IMR-90 (cell line): ENCODE measurements around the gene ACP1. TPM values are rescaled to one million over a fixed set of nuclear protein-coding genes. Genes with fewer than 3 reads are reported as not detected.

ENCODE experiments used
- ATAC-seq: fragments of 200-7000 bp; cut with Tn5 transposase; 2 replicates; pipeline ENCODE4 v1.9.1; 2020; ENCODE audit warnings: low read depth, mild to moderate bottlenecking, moderate library complexity
- BruUV-seq: library from RNA; stranded (reverse); fragments of 400-500 nt; replicated peaks from 2 replicates; lab custom pipeline; 2021; lab: Mats Ljungman, UMichigan
- CTCF ChIA-PET: fragments of 300-600 bp; formaldehyde crosslinking; extraction: SDS; loops from one replicate; lab custom pipeline; 2021; ENCODE audit warnings: antibody characterized with exemption; lab: Yijun Ruan, JAX
- POLR2A ChIA-PET: fragments of 300-600 bp; sonication (Branson Sonifier 250); formaldehyde crosslinking; loops from one replicate; lab custom pipeline; 2022; ENCODE audit warnings: antibody characterized with exemption; ENCODE audit not compliant: unreplicated experiment; lab: Charles Lee
- DNase-seq: peaks from one replicate; pipeline ENCODE4 v3.0.0; 2013
- H2AFZ ChIP-seq: replicated peaks from 2 replicates; pipeline ENCODE3; 2013; ENCODE audit warnings: low read length, mild to moderate bottlenecking; ENCODE audit not compliant: poor library complexity
- H2AK5ac ChIP-seq: 2 replicates; pipeline ENCODE4 v1.6.1; 2013; ENCODE audit warnings: low read depth, low read length, inconsistent platforms
- H2AK9ac ChIP-seq: replicated peaks from 2 replicates; pipeline ENCODE3; 2013; ENCODE audit warnings: mild to moderate bottlenecking, low read depth, low read length, moderate library complexity; ENCODE audit not compliant: poor library complexity
- H2BK120ac ChIP-seq: 2 replicates; pipeline ENCODE4 v1.6.1; 2013; ENCODE audit warnings: low read depth, low read length, inconsistent platforms
- H2BK15ac ChIP-seq: 3 replicates; pipeline ENCODE4 v1.6.1; 2013; ENCODE audit warnings: low read depth, low read length, inconsistent platforms
- H2BK20ac ChIP-seq: 2 replicates; pipeline ENCODE4 v1.6.1; 2013; ENCODE audit warnings: low read depth, mild to moderate bottlenecking, inconsistent platforms, low read length, moderate library complexity
- H2BK5ac ChIP-seq: 2 replicates; pipeline ENCODE4 v1.6.1; 2013; ENCODE audit warnings: mild to moderate bottlenecking, low read depth, low read length, inconsistent platforms; ENCODE audit not compliant: poor library complexity, severe bottlenecking
- H3K14ac ChIP-seq: replicated peaks from 2 replicates; pipeline ENCODE4 v1.6.1; 2013; ENCODE audit warnings: low read depth, low read length, inconsistent platforms
- H3K18ac ChIP-seq: 2 replicates; pipeline ENCODE4 v1.6.1; 2013; ENCODE audit warnings: low read depth, low read length, control low read depth
- H3K23ac ChIP-seq: 2 replicates; pipeline ENCODE4 v1.6.1; 2013; ENCODE audit warnings: low read depth, low read length, inconsistent platforms
- H3K27ac ChIP-seq: 2 replicates; pipeline ENCODE4 v1.5.1; 2013; ENCODE audit warnings: mild to moderate bottlenecking, control low read depth, low read length; ENCODE audit not compliant: insufficient read depth
- H3K27me3 ChIP-seq: 2 replicates; pipeline ENCODE4 v1.6.1; 2013; ENCODE audit warnings: low read length; ENCODE audit not compliant: control insufficient read depth, insufficient read depth
- H3K36me3 ChIP-seq: 2 replicates; pipeline ENCODE4 v1.6.1; 2013; ENCODE audit warnings: low read length, mixed read lengths; ENCODE audit not compliant: control insufficient read depth, insufficient read depth
- H3K4ac ChIP-seq: 2 replicates; pipeline ENCODE4 v1.6.1; 2013; ENCODE audit warnings: low read depth, low read length, inconsistent platforms
- H3K4me1 ChIP-seq: 2 replicates; pipeline ENCODE4 v1.6.1; 2013; ENCODE audit warnings: low read length, mixed read lengths; ENCODE audit not compliant: control insufficient read depth, insufficient read depth
- H3K4me2 ChIP-seq: 2 replicates; pipeline ENCODE4 v1.6.1; 2013; ENCODE audit warnings: low read depth, mild to moderate bottlenecking, control low read depth, low read length, moderate library complexity
- H3K4me3 ChIP-seq: 2 replicates; pipeline ENCODE4 v1.5.1; 2013; ENCODE audit warnings: low read depth, mild to moderate bottlenecking, control low read depth, low read length, moderate library complexity; ENCODE audit not compliant: insufficient read depth
- H3K56ac ChIP-seq: 2 replicates; pipeline ENCODE4 v1.6.1; 2013; ENCODE audit warnings: low read length, inconsistent platforms; ENCODE audit not compliant: insufficient read depth; ENCODE audit errors: extremely low read depth
- H3K79me1 ChIP-seq, 2 experiments: 2 replicates each; pipeline ENCODE4 v1.6.1; 2013; ENCODE audit warnings: low read length in 2 of 2, inconsistent platforms in 1 of 2, low read depth in 1 of 2
- H3K9ac ChIP-seq: 2 replicates; pipeline ENCODE4 v1.6.1; 2013; ENCODE audit warnings: low read depth, low read length, control low read depth
- H3K9me1 ChIP-seq: 2 replicates; pipeline ENCODE4 v1.6.1; 2013; ENCODE audit warnings: low read length, inconsistent platforms; ENCODE audit not compliant: insufficient read depth
- H3K9me3 ChIP-seq: 2 replicates; pipeline ENCODE4 v1.6.1; 2013; ENCODE audit warnings: low read length; ENCODE audit not compliant: control insufficient read depth, insufficient read depth
- H4K20me1 ChIP-seq: 2 replicates; pipeline ENCODE4 v1.6.1; 2013; ENCODE audit warnings: low read length, inconsistent platforms; ENCODE audit not compliant: insufficient read depth
- H4K5ac ChIP-seq: 2 replicates; pipeline ENCODE4 v1.6.1; 2013; ENCODE audit warnings: mild to moderate bottlenecking, low read depth, low read length, control low read depth
- H4K8ac ChIP-seq, 2 experiments: 2 replicates each; pipeline ENCODE4 v1.6.1; 2013; ENCODE audit warnings: low read depth in 2 of 2, low read length in 2 of 2, control low read depth in 1 of 2, inconsistent platforms in 1 of 2
- H4K91ac ChIP-seq: 2 replicates; pipeline ENCODE4 v1.6.1; 2013; ENCODE audit warnings: low read depth, low read length, inconsistent platforms; ENCODE audit not compliant: insufficient read depth
- BHLHE40 ChIP-seq: fragments of 150-350 bp; IDR thresholded peaks from 2 replicates; pipeline ENCODE4 v1.6.1; 2016; ENCODE audit warnings: mild to moderate bottlenecking, low read depth, low read length
- CEBPB ChIP-seq: IDR thresholded peaks from 2 replicates; pipeline ENCODE4 v1.6.1; 2012; ENCODE audit warnings: low read depth, low read length, improper control_type of control experiment
- CTCF ChIP-seq: conservative IDR thresholded peaks from 2 replicates; pipeline ENCODE4 v1.5.1; 2012; ENCODE audit warnings: mild to moderate bottlenecking, low read depth, low read length, improper control_type of control experiment
- FOS ChIP-seq: fragments of 150-350 bp; IDR thresholded peaks from 2 replicates; pipeline ENCODE4 v1.6.1; 2016; ENCODE audit warnings: low read depth, low read length
- MAFK ChIP-seq: IDR thresholded peaks from 2 replicates; pipeline ENCODE4 v1.6.1; 2012; ENCODE audit warnings: low read depth, low read length, improper control_type of control experiment
- MAZ ChIP-seq: IDR thresholded peaks from 2 replicates; pipeline ENCODE4 v1.6.1; 2012; ENCODE audit warnings: low read depth, mild to moderate bottlenecking, low read length, improper control_type of control experiment, moderate library complexity, borderline replicate concordance
- MXI1 ChIP-seq: IDR thresholded peaks from 2 replicates; pipeline ENCODE4 v1.6.1; 2012; ENCODE audit warnings: low read depth, mild to moderate bottlenecking, low read length, moderate library complexity, borderline replicate concordance
- NFE2L2 ChIP-seq: fragments of 150-350 bp; IDR thresholded peaks from 2 replicates; pipeline ENCODE4 v1.6.1; 2016; ENCODE audit warnings: low read depth, mild to moderate bottlenecking, low read length
- POLR2A ChIP-seq: IDR thresholded peaks from 2 replicates; pipeline ENCODE4 v1.6.1; 2012; ENCODE audit warnings: mild to moderate bottlenecking, low read depth, low read length
- RAD21 ChIP-seq: IDR thresholded peaks from 2 replicates; pipeline ENCODE4 v1.6.1; 2012; ENCODE audit warnings: low read length, improper control_type of control experiment
- RCOR1 ChIP-seq: IDR thresholded peaks from 2 replicates; pipeline ENCODE4 v1.6.1; 2012; ENCODE audit warnings: mild to moderate bottlenecking, low read length, improper control_type of control experiment; ENCODE audit not compliant: insufficient replicate concordance
- SMC3 ChIP-seq: fragments of 150-350 bp; IDR thresholded peaks from 2 replicates; pipeline ENCODE4 v1.6.1; 2016; ENCODE audit warnings: low read depth, mild to moderate bottlenecking, antibody characterized with exemption, low read length, moderate library complexity
- WGBS, 2 experiments: methylation state at CpG; one replicate each; pipeline versions ENCODE4 v1.1.5 to v1.1.7; 2013; ENCODE audit warnings: missing lambda C conversion rate in 2 of 2; ENCODE audit not compliant: insufficient read length in 1 of 2; ENCODE audit errors: extremely low coverage in 2 of 2; 5-methylcytosine and 5-hydroxymethylcytosine counted together
- dilution Hi-C: fragments of 300-500 bp; cut with HindIII; formaldehyde crosslinking; loops from one replicate; pipeline ENCODE4 v1.14.3; 2018; ENCODE audit warnings: low sequenced_read_pairs; ENCODE audit not compliant: unreplicated experiment
- in situ Hi-C: fragments of 300-500 bp; cut with MboI; formaldehyde crosslinking; loops from 3 replicates; pipeline ENCODE4 v1.14.3; 2019; ENCODE audit warnings: low sequenced_read_pairs, inconsistent platforms, mixed read lengths
- intact Hi-C: fragments of 100-400 bp; cut with micrococcal nuclease; formaldehyde crosslinking; loops from 2 replicates; pipeline ENCODE4 v1.10.0; 2022
- polyA plus RNA-seq, 3 experiments: library from polyadenylated mRNA; depleted of rRNA; stranded (reverse); fragments of >200 nt; gene quantifications; 2 replicates each; pipeline ENCODE4 v1.2.3, GENCODE V29; 2012; ENCODE audit warnings: low replicate concordance in 1 of 3
- total RNA-seq: library from RNA; depleted of rRNA; stranded (reverse); fragments of >200 nt; gene quantifications from 2 replicates; pipeline ENCODE4 v1.2.3, GENCODE V29; 2012
- TF ChIP-seq, protein P1 (sequence below): fragments of 150-350 bp; IDR thresholded peaks from 2 replicates; pipeline ENCODE4 v1.6.1; 2016; ENCODE audit warnings: low read depth, mild to moderate bottlenecking, low read length, moderate library complexity, borderline replicate concordance
- TF ChIP-seq, protein P2 (sequence below): fragments of 150-350 bp; IDR thresholded peaks from 2 replicates; pipeline ENCODE4 v1.6.1; 2017; ENCODE audit warnings: mild to moderate bottlenecking, antibody characterized with exemption, low read length, low read depth

ACP1 gene
- total and polyA plus RNA-seq, 2 of the 4 experiments (the other 2 are of a cell fraction): 85.7 to 104 TPM

- Histone ChIP-seq H3K4me1 (no peaks in the 10 kb centered on the region), H4K91ac (no peak overlapping the region), H2AK9ac (no peak overlapping the region), H3K14ac (no peak overlapping the region), H3K9me1 (peaks cover 6% of the 10 kb centered on the region), H3K36me3 (peaks cover 26% of the 10 kb centered on the region), H3K27me3 (no peaks in the 10 kb centered on the region), H2AK5ac (no peak overlapping the region), H4K8ac (no peak overlapping the region), H2BK15ac (no peak overlapping the region), H3K9ac (no peak overlapping the region), H4K20me1 (peaks cover 44% of the 10 kb centered on the region), H4K5ac (no peak overlapping the region), H3K79me1 (peaks cover 26 to 41% of the 10 kb centered on the region in 2 experiments), H3K27ac (no peak overlapping the region), H3K4me2 (no peak overlapping the region), H3K56ac (no peak overlapping the region), H3K18ac (no peak overlapping the region), H3K23ac (no peak overlapping the region), H2BK5ac (no peak overlapping the region), H2AFZ (no peak overlapping the region), H2BK120ac (no peak overlapping the region), H2BK20ac (no peak overlapping the region), H3K4me3 (no peak overlapping the region), H3K9me3 (no peaks in the 10 kb centered on the region), H3K4ac (no peak overlapping the region)
- DNase-seq (no peak), ATAC-seq (no peak)
- WGBS, 2 experiments: no CpG with 5 or more reads among the region's 6 CpGs
- dilution Hi-C loops (no loop called here), in situ Hi-C loops (no loop called here), intact Hi-C loops (no loop called here)
- no peak for TF ChIP-seq CTCF
- TF ChIP-seq CEBPB: no peak
- TF ChIP-seq MXI1: no peak
- no peak for TF ChIP-seq MAFK
- no peak for TF ChIP-seq MAZ
- no peak for TF ChIP-seq FOS
- no peak for TF ChIP-seq BHLHE40
- no peak for TF ChIP-seq RAD21
- no peak for TF ChIP-seq NFE2L2
- TF ChIP-seq, protein P1, sequence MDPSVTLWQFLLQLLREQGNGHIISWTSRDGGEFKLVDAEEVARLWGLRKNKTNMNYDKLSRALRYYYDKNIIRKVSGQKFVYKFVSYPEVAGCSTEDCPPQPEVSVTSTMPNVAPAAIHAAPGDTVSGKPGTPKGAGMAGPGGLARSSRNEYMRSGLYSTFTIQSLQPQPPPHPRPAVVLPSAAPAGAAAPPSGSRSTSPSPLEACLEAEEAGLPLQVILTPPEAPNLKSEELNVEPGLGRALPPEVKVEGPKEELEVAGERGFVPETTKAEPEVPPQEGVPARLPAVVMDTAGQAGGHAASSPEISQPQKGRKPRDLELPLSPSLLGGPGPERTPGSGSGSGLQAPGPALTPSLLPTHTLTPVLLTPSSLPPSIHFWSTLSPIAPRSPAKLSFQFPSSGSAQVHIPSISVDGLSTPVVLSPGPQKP: no peak
- TF ChIP-seq POLR2A: no peak
- TF ChIP-seq, protein P2, sequence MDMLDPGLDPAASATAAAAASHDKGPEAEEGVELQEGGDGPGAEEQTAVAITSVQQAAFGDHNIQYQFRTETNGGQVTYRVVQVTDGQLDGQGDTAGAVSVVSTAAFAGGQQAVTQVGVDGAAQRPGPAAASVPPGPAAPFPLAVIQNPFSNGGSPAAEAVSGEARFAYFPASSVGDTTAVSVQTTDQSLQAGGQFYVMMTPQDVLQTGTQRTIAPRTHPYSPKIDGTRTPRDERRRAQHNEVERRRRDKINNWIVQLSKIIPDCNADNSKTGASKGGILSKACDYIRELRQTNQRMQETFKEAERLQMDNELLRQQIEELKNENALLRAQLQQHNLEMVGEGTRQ: no peak
- no peak for TF ChIP-seq SMC3
- TF ChIP-seq RCOR1: no peak
- ChIA-PET CTCF (no interaction called here), POLR2A (no interaction called here)
- no TSS peak for BruUV-seq
Observed at GRCh38 chr2:275466-275865, 10.7 kb downstream of the ACP1 start.
